ENCODE results near the gene CDS1.

DNA sequence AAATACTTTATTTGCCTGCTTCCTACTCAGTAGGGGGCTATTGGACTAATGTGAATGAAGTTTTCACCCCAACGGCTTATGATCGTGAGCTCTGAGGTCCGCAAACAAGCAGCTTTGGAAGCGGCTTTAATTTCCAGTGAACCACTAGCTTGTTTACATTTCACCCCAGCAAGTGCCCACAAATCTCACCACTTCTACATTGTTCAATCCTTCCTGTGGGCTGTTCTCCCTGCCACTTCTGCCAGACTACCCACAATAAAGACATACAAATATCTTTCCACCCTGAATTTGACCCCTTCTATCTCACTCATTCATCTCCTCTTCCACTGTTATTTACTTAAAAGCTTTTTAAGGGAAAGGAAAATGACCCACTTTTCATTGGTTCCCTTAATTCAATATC, 98.0 kb downstream of the CDS1 start:
- TF ChIP-seq, protein P1, sequence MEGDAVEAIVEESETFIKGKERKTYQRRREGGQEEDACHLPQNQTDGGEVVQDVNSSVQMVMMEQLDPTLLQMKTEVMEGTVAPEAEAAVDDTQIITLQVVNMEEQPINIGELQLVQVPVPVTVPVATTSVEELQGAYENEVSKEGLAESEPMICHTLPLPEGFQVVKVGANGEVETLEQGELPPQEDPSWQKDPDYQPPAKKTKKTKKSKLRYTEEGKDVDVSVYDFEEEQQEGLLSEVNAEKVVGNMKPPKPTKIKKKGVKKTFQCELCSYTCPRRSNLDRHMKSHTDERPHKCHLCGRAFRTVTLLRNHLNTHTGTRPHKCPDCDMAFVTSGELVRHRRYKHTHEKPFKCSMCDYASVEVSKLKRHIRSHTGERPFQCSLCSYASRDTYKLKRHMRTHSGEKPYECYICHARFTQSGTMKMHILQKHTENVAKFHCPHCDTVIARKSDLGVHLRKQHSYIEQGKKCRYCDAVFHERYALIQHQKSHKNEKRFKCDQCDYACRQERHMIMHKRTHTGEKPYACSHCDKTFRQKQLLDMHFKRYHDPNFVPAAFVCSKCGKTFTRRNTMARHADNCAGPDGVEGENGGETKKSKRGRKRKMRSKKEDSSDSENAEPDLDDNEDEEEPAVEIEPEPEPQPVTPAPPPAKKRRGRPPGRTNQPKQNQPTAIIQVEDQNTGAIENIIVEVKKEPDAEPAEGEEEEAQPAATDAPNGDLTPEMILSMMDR (IDR thresholded peaks at IDR 0.05), result no peak
- TF ChIP-seq POLR2A (IDR thresholded peaks at IDR 0.05), result no peak

Measured in uterus (tissue), 2 donors.